Activated CD4-positive, alpha-beta T cell treated with anti-CD3 and anti-CD28 coated beads for 24 hours (primary cell): Measurements from ENCODE around the gene ZGLP1.
"Not testable (repeated sequence)": the region's sequence is repeated elsewhere in the genome, so short reads cannot be mapped to it uniquely, and the experiment has no call there.

ENCODE experiments used
- DNase-seq, 2 donors: peaks; one replicate each; pipeline ENCODE4 v3.0.0-alpha.2; 2020; ENCODE audit warnings: low read depth in 2 of 2

ZGLP1 gene

DNA sequence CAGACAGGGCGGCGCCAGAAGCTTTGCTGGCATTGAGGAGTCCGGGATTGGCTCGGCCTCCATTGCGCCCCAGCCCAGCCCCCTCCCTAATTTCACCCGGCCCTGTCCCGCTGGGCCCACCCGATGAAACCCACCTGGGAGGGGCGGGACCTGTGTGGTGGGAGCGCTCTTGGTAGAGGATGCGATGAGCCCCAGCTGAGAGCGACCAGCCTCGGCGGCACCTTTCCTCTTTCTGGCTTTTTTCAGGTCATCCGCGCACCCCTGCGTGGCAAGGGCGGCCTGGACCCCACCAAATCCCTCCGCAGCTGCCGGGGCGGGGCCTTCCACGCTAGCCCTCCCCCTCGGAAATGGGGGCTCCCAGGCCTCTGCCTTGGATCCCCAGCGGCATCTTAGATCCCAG, at the start of gene ZGLP1:
Gene ZGLP1 (minus strand): TSS at position 393 of the 400 bp plus-strand sequence.
- DNase-seq: no peak

DNA sequence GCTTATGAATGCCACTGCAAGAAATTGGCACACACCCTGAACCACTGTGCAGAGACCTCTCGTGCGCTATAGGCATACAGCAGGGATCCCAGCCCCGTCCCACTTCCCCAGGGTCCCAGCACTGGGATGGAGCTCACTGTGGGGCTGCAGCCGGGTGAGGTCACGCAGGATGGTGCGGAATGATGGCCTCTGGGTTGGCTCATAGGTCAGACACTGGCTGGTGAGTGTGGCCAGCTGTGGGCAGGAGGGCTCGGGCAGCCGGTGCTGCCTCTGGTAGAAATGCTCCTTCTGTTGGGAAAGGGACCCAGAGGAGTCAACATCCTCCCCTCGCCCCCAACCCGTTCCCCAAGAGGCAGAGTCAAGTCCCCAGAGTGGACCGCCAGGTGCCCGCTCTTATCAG, 46.8 kb upstream of the ZGLP1 start:
- DNase-seq: no peak

DNA sequence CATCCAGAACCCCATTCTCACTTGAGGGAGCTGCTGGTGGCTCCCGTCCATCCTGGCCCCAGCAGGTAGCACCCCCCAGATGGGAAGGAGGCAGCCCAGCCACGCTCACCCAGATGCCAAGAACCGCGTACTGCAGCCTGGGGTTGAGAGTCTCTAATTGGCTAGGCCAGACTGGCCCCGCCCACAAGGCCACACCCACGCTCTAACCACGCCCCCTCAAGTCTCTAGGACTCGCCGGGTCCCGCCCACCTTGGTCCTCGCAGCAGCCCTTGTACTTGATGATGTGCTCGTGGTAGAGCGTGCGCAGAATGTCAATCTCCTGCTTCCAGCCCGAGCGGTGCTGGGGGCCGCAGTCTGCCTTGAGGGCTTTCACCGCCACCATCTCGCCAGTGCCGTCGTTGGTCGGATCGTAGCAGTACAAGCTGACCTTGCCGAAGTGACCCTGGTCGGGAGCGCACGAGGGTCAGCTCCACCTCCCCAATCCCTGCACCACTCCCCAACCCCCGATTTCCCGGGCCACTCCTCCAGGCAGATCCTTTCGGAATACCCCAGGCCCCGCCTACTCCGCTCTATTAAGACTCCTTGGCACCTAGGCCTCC, 44.3 kb upstream of the ZGLP1 start:
- peak; percentile 35 to 46 for DNase-seq

DNA sequence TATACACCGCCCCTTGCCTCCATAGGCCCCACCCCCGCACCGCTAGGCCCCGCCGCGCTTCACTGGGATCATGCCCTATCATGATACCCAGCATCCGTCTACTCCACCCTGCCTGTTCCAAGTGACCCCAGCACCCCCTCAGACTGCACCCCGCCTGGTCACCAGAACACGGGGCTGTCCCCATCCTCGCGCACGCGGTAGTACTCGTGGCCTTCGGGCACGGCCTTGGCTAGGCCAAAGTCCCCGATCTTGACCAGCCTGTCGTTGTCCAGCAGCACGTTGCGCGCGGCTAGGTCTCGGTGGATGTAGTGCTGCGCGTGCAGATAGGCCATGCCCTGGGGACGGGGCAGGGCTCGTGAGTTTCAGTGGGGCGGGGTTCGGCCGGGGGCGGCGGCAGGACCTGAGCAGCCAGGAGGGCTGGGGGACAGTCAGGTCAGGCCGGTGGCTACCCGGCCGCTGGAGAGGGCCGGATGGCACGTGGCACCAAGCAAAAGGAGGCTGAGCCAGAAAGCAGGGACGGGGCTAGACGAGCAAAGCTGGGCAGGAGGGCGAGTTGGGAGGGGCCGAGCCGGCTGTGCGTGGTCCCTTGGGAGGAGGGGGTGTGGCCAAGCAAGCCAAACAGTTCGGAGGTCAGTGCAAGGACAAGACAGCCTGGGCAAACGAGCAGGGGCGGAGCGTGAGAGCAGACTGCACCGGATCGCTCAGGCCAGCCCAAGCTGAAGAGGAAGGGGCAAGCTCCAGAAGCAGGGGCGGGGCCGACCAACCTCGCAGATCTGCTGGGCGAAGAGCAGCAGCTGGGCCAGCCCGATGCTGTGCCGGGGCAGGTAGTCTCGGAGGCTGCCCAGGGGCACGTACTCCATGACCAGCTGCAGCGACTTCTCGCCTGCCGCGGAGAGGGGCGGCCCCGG, 43.4 kb upstream of the ZGLP1 start:
- DNase-seq: no peak

DNA sequence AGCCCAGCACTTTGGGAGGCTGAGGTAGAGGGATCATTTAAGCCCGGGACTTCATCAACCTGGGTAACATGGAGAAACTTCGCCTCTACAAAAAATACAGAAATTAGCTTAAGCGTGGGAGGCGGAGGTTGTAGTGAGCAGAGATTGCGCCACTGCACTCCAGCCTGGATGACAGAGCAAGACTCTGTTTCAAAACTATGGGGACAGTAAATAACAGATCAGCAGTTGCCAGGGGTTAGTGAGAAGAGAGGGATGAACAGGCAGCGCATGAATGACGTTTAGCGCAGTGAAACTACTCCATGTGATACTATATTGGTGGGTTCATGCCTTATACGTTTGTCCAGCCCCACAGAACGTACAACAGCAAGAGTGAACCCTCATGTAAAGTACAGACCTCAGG, 36.9 kb upstream of the ZGLP1 start:
- DNase-seq: no peak

DNA sequence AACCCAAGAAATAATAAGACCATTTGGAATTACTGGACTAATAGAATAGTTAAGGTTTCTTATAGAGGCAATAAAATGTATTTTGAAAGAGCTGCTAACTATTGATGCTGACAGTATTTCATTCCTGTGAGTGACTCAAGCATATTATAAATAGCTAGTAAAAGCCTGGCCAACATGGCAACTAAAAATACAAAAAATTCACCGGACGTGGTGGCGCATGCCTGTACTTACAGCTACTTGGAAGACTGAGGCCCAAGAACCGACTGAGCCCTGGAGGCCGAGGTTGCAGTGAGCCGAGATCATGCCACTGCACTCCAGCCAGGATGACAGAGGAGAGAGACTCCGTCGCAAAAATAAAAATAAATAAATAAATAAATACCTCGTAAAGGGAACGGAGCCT, 35.2 kb upstream of the ZGLP1 start:
- DNase-seq: no peak

DNA sequence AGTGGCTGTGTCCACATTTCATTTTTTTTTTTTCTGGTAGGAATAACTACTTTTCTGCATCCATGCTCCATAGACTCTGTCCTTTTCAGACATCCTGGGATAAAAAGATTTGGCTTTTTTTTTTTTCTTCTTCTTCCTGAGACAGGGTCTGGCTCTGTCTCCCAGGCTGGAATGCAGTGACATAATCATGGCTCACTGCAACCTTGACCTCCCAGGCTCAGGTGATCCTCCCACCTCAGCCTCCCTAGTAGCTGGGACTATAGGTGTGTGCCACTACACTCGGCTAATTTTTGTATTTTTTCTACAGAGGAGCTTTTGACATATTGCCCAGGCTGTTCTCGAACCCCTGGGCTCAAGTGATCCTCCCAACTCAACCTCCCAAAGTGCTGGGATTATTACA, 33.9 kb upstream of the ZGLP1 start:
- DNase-seq: no peak

DNA sequence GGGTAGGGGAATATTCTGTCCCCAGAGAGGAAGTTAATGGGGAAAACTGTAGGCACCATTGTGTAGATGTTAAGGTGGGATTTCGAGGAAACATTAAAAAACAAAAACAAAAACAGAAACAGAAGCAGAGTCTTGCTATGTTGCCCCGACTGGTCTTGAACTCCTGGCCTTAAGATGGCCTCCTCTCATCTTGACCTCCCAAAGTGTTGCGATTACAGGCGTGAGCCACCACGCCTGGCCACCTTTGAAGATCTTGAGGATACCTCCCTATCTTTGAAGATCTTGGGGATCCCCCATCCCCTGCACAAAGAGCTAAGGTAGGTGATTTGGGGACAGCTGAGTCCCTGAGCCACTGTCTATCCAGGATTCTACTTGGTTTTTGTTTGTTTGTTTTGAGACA, 30.4 kb upstream of the ZGLP1 start:
- no peak for DNase-seq

DNA sequence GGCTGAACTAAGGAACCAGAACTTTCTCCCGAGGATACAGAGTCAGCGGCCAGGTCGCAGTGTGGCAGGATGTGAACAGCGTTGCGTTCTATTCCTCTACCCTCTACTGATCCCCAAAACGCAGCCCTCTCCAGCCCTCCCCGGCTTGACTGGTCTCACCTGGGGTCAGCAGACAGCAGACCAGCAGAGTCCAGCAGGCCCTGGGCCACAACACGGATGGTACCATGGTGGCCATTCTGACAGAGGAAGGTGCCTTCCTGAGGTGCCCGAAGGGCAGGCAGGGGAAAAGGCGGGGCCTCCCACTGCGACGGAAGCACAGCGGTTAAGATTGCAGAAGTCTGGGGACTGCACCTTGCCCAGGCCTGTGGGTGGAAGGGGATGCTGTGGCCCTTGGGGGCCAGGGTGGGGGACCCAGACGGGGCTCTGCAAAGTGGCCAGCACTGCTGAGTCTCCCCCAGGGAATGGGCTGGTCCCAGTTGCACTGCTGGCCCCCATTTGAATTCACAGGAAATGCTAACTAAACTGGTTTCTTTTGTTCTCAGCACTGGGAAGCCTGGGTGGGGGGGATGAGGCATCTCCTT, 29.9 kb upstream of the ZGLP1 start, which contains the start of gene ICAM3:
Gene ICAM3 (minus strand): TSS at position 245 of the 581 bp plus-strand sequence. CDS start 10 bp downstream, at position 235.
- DNase-seq: peak; percentile 56 to 61

DNA sequence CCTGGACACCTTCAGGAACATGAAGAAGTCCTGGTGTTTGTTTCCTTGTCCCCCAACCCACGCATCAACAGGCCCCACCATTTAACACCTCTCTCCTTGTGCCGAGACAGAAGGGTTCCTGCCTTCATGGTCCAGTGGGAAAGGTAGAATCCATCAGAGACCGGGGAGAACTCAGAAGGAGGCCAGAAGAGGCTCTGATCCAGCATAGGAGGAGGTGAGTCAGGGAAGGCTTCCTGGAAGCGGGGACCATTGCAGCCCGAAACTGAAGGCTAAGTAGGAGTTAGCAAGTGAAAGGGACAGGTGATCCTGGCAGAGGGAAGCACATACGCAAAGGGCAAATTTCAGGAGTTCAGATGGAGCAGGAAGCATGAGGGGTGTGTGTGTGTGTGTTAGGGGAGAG, 29.3 kb upstream of the ZGLP1 start:
- DNase-seq: no peak

DNA sequence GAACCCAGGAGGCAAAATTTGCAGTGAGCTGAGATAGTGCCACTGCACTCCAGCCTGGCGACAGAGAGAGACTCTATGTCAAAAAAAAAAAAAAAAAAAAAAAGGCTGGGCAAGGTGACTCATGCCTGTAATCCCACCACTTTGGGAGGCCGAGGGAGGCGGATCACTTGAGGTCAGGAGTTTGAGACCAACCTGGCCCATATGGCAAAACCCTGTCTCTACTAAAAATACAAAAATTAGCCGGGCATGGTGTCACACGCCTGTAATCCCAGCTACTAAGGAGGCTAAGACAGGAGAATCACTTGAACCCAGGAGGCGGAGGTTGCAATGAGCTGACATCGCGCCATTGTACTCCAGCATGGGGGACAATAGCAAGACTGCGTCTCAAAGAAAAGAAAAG, 27.1 kb upstream of the ZGLP1 start:
- not testable (repeated sequence) for DNase-seq

DNA sequence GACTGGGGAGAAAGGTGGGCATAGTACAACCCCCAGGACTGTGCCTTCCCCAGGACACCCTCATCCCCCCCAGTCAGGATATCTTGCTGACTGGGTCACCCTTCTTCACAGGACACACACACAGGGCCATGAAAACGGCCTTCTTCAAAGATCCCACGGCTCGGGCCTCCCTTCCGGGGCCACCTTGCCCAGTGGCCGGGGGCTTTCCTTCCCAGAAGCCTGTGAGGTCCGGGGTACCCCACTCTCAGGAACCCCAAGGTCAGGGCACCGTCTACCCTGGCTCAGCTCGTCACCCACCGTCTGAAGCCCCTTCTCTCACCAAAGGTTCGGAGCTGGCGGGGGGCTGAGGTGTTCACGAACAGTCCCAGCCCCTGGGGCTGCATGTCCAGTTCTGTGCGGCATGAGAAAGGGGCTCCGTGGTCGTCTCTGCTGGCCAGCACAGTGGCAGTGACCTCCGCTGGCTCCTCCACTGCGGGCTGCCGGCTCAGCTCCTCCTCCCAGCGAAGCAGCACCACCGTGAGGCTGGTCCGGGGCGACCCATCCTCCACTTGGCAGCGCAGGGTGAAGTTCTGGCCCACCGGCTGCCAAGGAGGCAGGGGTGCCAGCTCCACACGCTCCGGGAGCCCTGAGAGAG, 25.9 kb upstream of the ZGLP1 start:
- DNase-seq: no peak

DNA sequence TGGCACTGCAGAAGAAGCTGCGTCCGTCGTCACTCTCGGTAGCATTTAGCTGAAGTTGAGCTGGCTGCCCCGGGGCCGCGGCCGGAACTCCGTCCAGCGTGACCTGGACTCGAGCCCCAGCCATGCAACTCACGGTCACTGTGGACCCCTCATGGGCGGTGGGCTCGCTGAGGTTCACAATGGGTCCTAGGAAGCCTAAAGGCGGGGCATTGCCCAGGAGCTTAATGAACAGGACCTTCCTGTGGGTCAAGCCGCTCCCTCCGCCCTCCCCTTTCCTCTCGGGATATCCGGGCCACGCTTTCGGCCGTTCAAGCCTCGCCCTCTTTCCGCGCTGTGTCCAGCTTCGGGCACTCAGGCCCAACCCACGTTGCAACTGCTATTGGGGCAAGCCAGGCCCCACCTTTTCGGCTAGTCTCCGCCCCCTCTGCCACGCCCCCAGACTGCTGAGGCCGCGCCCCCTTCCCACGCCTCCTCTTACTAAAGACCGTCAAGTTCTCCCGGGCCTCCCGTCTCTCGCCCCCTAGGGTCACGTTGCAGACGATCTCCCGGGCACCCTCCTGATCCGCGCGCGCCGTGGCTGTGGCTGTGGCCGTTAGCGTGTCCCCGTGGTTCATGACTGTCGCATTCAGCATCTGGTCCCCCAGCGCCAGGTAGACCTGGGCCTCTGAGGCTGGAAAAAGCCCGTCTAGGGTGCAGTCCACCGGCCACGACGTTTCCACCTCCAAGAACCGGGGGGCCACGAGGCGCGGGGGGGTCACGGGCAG, 25.2 kb upstream of the ZGLP1 start:
- DNase-seq: peak; percentile 35 to 61

DNA sequence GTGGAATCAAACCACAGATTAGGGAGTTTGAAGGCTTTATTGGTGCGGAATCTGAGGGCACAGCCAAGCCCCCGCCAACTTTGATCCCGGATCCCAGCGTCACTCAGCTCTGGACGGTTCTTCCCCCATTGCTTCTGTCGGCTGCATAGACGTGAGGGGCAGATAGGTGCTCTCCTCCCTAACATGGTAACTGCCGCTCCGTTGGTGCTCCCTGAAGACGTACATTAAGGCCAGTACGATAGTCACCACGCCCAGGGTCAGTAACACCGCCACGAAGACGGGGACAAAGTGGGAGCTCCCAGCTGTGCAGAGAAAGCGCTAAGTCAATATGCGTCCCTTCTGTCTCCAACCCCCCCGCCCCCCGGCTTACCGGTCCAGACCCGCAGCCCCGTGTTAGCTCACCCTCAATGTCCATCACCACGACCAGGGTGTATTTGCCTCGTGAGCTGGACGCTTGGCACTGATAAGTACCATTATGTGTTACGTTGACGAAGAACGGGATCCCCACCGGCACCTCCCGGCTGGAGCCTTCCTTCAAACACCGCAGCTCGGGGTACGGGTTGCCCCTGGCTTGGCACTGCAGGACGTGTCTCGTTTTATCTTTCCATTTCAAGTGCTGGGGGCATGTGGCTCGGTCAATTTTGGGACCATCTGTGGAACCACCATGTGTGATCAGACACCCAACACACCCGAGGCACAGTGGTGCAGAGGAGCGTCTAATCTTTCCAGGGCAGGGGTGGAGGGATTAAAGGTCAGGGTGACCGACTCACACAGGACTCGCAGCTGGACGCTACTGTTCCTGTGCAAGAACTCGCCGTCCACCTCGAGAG, 24.4 kb upstream of the ZGLP1 start:
- no peak for DNase-seq

DNA sequence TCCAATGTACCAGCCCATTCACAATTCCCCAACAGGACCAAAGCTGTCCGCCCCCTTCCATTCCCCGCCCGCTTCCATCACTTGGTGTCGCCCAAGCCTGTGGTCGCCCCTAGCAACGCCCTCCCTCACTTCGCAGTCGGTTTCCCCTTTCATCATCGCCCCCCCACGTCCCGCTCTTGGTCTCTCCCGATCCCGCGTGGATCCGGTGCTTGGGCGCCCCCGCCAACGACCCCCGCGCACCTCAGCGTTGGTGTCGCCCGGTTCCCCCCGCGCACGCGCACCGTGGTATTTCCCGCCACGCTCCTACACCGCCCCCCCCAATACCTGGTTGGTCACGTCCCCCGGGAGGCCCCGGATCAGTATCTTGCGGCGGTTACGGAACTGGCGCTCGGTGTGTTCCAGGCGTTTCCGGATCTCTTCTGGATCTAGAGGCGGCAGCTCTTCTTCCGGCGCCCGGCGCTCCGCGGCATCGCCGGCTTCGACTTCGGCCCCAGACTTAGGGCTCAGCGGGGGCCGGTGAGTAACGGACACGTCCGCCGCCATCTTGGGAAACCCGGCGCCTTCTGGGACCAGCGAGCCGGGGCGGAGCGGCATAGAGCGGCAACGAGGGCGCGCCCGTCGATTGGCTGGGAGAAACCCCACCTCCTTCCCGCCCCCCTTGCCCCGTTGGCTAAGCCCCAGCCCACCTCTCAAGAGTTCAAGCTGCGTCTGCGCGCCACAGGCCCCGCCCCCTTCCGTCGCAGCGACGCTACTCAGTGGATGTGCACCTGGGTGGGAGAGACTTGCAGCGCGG, 23.5 kb upstream of the ZGLP1 start, which contains the start of gene RAVER1:
Gene RAVER1 (minus strand): TSS at position 565 of the 793 bp plus-strand sequence. CDS start 22 bp downstream, at position 543.
- DNase-seq: peak; percentile 97 to 99

DNA sequence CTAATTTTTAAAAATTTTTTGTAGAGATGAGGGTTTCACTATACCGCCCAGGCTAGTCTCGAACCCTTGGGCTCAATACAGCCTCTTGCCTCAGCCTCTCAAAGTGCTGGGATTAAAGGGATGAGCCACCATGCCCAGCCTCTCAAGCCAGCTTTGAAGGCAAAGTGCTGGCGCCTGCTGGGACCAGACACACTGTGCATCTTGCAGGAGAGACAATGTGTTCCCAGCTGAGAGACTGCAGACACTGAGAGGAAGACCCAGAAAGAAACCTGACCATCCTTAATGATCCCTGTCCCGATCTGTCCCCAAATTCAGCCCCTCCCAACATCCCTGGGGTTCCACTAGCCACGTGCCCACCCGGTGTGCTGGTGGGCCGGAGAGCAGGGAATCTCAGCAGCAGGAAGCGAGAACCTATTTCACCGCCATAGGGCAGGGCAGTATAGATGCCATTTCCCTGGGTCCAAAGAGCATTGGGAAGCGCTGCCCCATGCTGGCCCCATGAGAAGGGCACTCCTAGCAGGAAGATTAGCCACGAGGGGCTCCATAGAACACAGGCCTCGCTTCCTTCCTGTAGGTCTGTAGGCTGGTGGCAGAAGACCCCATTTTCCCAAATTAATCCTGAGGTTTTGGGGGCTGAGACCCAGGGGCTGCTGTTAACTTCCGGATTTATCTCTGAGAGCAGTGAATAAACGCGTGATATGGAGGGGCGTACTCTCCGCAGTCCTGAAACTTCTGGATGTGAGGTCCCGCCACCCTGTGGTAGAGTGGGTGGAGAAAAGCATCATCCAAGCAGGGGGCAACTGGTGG, 22.7 kb upstream of the ZGLP1 start:
- DNase-seq: no peak

DNA sequence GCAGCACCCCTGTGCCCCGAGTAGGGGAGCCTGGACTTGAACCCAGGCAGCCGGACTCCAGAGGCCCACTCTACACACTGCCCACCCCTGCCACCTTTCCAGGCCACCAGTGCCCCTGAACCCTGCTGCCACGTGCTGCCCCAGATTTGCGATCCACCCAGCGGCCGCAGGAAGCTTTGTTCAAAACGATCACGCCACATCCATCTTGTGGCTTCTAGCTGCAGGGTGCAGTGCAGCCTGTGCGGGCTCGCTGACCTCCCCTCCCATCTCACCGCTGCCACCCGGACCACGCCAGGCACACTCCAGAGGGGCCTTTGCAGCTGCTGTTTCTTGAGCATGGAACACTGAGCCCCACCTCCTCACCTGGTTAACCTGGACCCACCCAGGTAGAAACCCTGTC, 19.9 kb upstream of the ZGLP1 start:
- no peak for DNase-seq

DNA sequence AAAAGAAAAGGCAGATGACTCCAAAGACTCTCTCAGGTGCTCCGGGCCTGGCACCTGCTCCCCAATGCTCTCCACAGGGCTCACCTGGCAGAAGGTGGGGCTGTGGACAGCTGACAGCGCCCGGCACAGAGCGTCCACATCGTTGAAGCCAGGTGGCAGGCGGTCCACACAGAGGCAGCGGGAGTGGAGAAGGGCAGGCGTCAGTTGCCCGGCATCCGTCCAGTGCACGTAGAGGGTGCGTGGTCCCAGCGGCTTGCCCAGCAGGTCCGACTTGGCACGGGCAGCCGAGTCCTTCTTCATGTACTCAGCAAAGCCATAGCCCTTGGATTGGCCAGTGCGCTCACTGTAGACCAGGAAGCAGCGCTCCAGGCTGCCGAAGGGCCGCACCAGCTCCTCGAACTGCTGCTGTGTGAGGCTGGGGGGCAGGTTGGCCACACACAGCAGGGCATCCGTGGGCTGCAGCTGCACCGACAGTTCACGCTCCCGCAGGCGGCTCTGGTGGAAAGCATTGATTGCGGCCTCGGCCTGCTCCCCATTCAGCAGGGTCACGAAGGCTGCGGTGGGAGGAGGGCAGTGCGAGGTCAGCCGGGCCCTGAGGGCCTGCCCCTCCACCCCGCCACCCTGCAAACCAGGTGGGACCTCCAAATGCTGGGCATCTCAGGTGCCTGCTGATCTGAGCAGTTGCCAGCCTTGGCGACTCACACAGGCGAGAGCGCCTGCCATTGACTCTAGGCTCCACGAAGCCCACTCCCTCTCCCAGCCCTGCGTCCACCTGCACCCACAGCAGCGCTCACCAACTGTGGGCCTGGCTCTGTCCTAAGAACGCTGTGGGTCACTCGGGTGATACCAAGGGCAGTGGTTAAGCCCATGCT, 19.2 kb upstream of the ZGLP1 start:
- no peak for DNase-seq
